Coronary artery (tissue), 2 donors: Measurements from ENCODE around the gene PTPRS.

ENCODE experiments used
- DNase-seq: peaks from one replicate; pipeline ENCODE4 v3.0.0-alpha.2; 2017; ENCODE audit warnings: low spot score
- H3K27ac ChIP-seq, 2 donors: fragments of 200-600 bp; sonication (generic); one replicate each; pipeline ENCODE4 v1.5.1; 2016 to 2019
- H3K4me3 ChIP-seq: fragments of 200-600 bp; sonication (generic); 2 replicates; pipeline ENCODE4 v1.5.1; 2016; ENCODE audit warnings: mild to moderate bottlenecking, moderate library complexity
- CTCF ChIP-seq: fragments of 200-600 bp; sonication (generic); IDR thresholded peaks from one replicate; pipeline ENCODE4 v1.5.1; 2019; ENCODE audit warnings: antibody characterized with exemption

The PTPRS gene

GRCh38 chr19:5309438-5310204, 31.0 kb downstream of the PTPRS start:
- Histone ChIP-seq H3K27ac (peak overlapping the region in 1 of 2 donors; percentile 90), H3K4me3 (peak overlapping the region; percentile 67)
- TF ChIP-seq CTCF, result no peak
- no peak for DNase-seq

GRCh38 chr19:5308451-5309437, 31.9 kb downstream of the PTPRS start:
- H3K4me3 ChIP-seq, result peak overlapping the region; percentile 67
- TF ChIP-seq CTCF, result no peak
- peak overlapping the region; percentile 68 to 90 for H3K27ac ChIP-seq
- peak; percentile 89 for DNase-seq

- DNase-seq, result no peak
- TF ChIP-seq CTCF, result no peak
- H3K27ac ChIP-seq, result no peak overlapping the region
- no peak overlapping the region for H3K4me3 ChIP-seq
These were observed 33.0 kb downstream of the PTPRS start for GRCh38 chr19:5307655-5308054.

GRCh38 chr19:5305163-5305562, 35.4 kb downstream of the PTPRS start:
- no peak for DNase-seq
- TF ChIP-seq CTCF, result no peak
- Histone ChIP-seq H3K4me3 (no peak overlapping the region), H3K27ac (no peak overlapping the region)

GRCh38 chr19:5304486-5304885, 36.1 kb downstream of the PTPRS start:
- TF ChIP-seq CTCF, result no peak
- no peak for DNase-seq
- no peak overlapping the region for H3K27ac ChIP-seq
- H3K4me3 ChIP-seq, result no peak overlapping the region

- Histone ChIP-seq H3K4me3 (no peak overlapping the region), H3K27ac (no peak overlapping the region)
- no peak for DNase-seq
- TF ChIP-seq CTCF, result no peak
These were observed 37.4 kb downstream of the PTPRS start for GRCh38 chr19:5303208-5303607.
